ENCODE data around the gene SLITRK3.
"Not testable (repeated sequence)": the region's sequence is repeated elsewhere in the genome, so short reads cannot be mapped to it uniquely, and the experiment has no call there.

Gene SLITRK3

DNA sequence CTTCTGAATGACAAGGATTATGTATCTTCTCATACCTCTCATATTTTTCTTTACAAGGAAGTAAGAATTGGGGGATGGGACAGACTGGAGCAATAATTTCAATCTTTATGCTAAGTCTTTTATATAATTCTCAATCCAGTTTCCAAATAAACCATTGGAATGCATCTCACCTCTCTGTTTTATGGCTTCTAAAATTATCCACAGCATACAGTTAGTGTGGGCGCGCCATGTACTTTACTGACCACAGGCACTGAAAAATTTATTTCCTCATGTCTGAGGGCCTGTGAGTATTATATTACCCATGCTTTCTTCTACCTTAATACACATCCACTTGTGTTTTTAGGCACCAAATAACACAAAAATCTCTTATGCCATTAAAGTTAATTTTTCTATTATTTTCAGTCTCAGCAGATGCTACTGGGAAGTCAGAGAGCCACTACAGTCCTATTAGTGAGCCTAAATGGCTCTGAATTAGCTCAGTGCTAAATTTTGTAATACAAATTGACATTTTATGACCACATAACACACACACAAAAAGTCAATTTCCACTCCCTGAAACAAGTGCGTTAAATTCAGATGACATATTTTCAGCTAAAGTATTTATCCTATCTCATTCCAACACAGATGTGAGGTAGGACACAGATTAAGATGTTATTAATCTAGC is 39.3 kb downstream of the SLITRK3 start:
- in situ Hi-C loops (cut with HindIII; ENCODE audit: low sequenced_read_pairs), result no loop called here
- DNase-seq (ENCODE audit: low read depth), result no peak
- TF ChIP-seq, protein P1, sequence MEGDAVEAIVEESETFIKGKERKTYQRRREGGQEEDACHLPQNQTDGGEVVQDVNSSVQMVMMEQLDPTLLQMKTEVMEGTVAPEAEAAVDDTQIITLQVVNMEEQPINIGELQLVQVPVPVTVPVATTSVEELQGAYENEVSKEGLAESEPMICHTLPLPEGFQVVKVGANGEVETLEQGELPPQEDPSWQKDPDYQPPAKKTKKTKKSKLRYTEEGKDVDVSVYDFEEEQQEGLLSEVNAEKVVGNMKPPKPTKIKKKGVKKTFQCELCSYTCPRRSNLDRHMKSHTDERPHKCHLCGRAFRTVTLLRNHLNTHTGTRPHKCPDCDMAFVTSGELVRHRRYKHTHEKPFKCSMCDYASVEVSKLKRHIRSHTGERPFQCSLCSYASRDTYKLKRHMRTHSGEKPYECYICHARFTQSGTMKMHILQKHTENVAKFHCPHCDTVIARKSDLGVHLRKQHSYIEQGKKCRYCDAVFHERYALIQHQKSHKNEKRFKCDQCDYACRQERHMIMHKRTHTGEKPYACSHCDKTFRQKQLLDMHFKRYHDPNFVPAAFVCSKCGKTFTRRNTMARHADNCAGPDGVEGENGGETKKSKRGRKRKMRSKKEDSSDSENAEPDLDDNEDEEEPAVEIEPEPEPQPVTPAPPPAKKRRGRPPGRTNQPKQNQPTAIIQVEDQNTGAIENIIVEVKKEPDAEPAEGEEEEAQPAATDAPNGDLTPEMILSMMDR (IDR thresholded peaks at IDR 0.05; ENCODE audit: low read depth, low read length, missing control alignments), result no peak
- no peak overlapping the region for H3K4me3 ChIP-seq (ENCODE audit: low read depth, low read length)

- in situ Hi-C loops (cut with HindIII; ENCODE audit: low sequenced_read_pairs), result no loop called here
- H3K4me3 ChIP-seq (ENCODE audit: low read depth, low read length), result no peak overlapping the region
- DNase-seq (ENCODE audit: low read depth), result no peak
- TF ChIP-seq, protein P1 (IDR thresholded peaks at IDR 0.05; ENCODE audit: low read depth, low read length, missing control alignments), result no peak
Observed at GRCh38 chr3:165148876-165149441, 47.2 kb downstream of the SLITRK3 start.

DNA sequence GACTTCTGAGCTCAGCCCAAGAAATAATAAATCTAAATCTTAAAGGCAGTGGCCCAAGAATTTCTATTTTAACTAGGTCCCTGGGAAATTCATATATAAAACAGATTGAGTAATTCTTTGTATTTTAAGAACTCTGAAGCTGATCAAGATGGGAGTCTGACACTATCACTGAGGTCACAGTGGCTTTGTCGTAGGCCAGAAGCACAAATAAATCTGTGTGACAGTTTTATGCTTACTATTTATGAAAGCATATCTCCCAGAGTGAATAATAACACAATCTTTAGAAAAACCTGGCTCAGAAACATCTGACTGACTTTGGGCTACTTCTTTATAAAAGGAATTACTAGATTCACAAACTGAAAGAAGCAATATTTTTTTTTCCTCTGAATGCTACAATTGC is 51.9 kb downstream of the SLITRK3 start:
- H3K4me3 ChIP-seq (ENCODE audit: low read depth, low read length), result no peak overlapping the region
- TF ChIP-seq, protein P1 (IDR thresholded peaks at IDR 0.05; ENCODE audit: low read depth, low read length, missing control alignments), result no peak
- DNase-seq (ENCODE audit: low read depth), result no peak
- in situ Hi-C loops (cut with HindIII; ENCODE audit: low sequenced_read_pairs), result no loop called here

- H3K4me3 ChIP-seq (ENCODE audit: low read depth, low read length); DNase-seq (ENCODE audit: low read depth); in situ Hi-C loops (cut with HindIII; ENCODE audit: low sequenced_read_pairs): not testable (repeated sequence)
Observed at GRCh38 chr3:165139918-165140317, 56.3 kb downstream of the SLITRK3 start.

Data from astrocyte of the cerebellum (primary cell).